OCI-LY1 (cell line): ENCODE measurements around the gene CFAP73.

Source experiments
- H2AFZ ChIP-seq: fragments of 200-600 bp; sonication (generic), shearing (Covaris generic); 2 replicates; pipeline ENCODE4 v1.6.0; 2014; ENCODE audit warnings: antibody characterized with exemption, mild to moderate bottlenecking, low read length
- H3F3A ChIP-seq: fragments of 200-600 bp; sonication (generic), shearing (Covaris generic); 2 replicates; pipeline ENCODE4 v1.6.0; 2014; ENCODE audit warnings: mild to moderate bottlenecking, antibody characterized with exemption, low read length, moderate library complexity; ENCODE audit not compliant: insufficient read depth
- H3K27ac ChIP-seq: fragments of 200-600 bp; sonication (generic); 2 replicates; pipeline ENCODE4 v1.5.1; 2014; ENCODE audit warnings: low read length, mixed run types, mild to moderate bottlenecking, low read depth; ENCODE audit not compliant: poor library complexity, severe bottlenecking
- H3K27me3 ChIP-seq: fragments of 200-600 bp; sonication (generic); 2 replicates; pipeline ENCODE4 v1.6.0; 2014; ENCODE audit warnings: antibody characterized with exemption, mild to moderate bottlenecking, low read length, moderate library complexity; ENCODE audit not compliant: insufficient read depth
- H3K36me3 ChIP-seq: fragments of 200-600 bp; sonication (generic); 2 replicates; pipeline ENCODE4 v1.6.1; 2014; ENCODE audit warnings: mild to moderate bottlenecking, antibody characterized with exemption, low read length, moderate library complexity, mixed read lengths; ENCODE audit not compliant: insufficient read depth
- H3K4me1 ChIP-seq: fragments of 200-600 bp; sonication (generic); 2 replicates; pipeline ENCODE4 v1.5.1; 2014; ENCODE audit warnings: mild to moderate bottlenecking, low read length, moderate library complexity; ENCODE audit not compliant: insufficient read depth, severe bottlenecking
- H3K4me2 ChIP-seq: fragments of 200-600 bp; sonication (generic), shearing (Covaris generic); 2 replicates; pipeline ENCODE4 v1.6.1; 2014; ENCODE audit warnings: low read length
- H3K4me3 ChIP-seq: fragments of 200-600 bp; sonication (generic); 2 replicates; pipeline ENCODE4 v1.5.1; 2014; ENCODE audit warnings: low read length, low read depth, mild to moderate bottlenecking, mixed read lengths; ENCODE audit not compliant: poor library complexity, severe bottlenecking
- H3K79me2 ChIP-seq: fragments of 200-600 bp; shearing (Covaris generic); 2 replicates; pipeline ENCODE4 v1.6.1; 2016; ENCODE audit warnings: mixed run types, low read length, mixed read lengths; ENCODE audit not compliant: insufficient read depth
- H3K9ac ChIP-seq: fragments of 200-600 bp; sonication (generic), shearing (Covaris generic); 2 replicates; pipeline ENCODE4 v1.6.1; 2014; ENCODE audit warnings: mild to moderate bottlenecking, low read length, mixed read lengths
- H3K9me2 ChIP-seq: fragments of 200-600 bp; sonication (generic), shearing (Covaris generic); 2 replicates; pipeline ENCODE4 v1.6.1; 2014; ENCODE audit warnings: low read depth, mild to moderate bottlenecking, low read length, mixed read lengths
- H3K9me3 ChIP-seq: fragments of 200-600 bp; shearing (Covaris generic); 2 replicates; pipeline ENCODE4 v1.6.1; 2014; ENCODE audit warnings: low read length, mixed read lengths
- H4K20me1 ChIP-seq: fragments of 200-600 bp; sonication (generic), shearing (Covaris generic); 2 replicates; pipeline ENCODE4 v1.6.0; 2016; ENCODE audit warnings: mild to moderate bottlenecking, low read length; ENCODE audit not compliant: insufficient read depth
- EZH2 ChIP-seq: fragments of 200-600 bp; sonication (generic), shearing (Covaris generic); IDR thresholded peaks from 2 replicates; pipeline ENCODE4 v1.8.0; 2017; ENCODE audit warnings: borderline replicate concordance, mixed run types, mild to moderate bottlenecking, antibody characterized with exemption, low read length, moderate library complexity, mixed read lengths
- TF ChIP-seq, protein P1 (sequence below): fragments of 200-600 bp; sonication (generic), shearing (Covaris generic); IDR thresholded peaks from 2 replicates; pipeline ENCODE4 v1.5.1; 2017; ENCODE audit warnings: mild to moderate bottlenecking, antibody characterized with exemption, low read length, moderate library complexity, mixed read lengths

The CFAP73 gene

DNA sequence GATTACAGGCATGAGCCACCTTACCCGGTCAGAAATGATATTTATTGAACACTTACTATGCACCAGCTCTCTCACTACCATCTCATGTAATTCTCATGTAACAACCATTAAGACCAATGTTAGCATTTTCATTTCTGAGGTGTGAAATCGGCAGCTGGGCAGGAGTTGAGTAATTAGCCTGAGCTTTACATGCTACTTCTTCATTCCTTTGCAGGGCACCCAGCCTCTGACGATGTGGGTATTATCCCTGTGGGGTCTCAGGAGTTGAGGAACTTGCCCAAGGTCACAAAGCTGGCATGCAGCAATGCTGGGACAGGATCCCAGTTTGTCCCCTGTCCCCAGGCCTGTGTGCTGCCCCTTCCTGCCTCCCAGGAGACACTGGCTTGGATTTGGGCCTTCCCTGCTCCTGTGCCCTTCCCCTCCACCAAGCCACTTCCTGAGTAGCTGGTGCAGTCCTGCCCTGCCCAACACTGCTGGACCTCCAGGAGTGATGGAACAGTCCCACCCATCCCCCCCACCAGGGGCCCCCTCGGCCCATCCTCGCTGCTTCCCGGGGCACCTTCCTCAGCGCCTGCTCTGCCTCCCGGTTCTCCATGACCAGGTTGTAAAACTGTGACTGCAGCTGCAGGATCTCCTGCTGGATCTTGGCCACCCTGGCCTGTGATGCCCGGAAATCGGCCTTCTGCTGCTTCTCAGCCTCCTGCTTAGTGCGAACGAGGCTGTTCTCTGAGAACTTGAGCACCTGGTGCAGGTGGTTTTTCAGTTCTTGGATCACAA is 50.7 kb downstream of the CFAP73 start:
- Histone ChIP-seq H3K27ac (peak overlapping the region; percentile 94), H3K4me2 (no peak overlapping the region), H3K79me2 (no peaks in the 10 kb centered on the region), H3K4me3 (no peak overlapping the region), H3K9me2 (no peaks in the 10 kb centered on the region), H3F3A (0 out of 2 replicates have a peak, but pooled peaks cover 10% of the 10 kb centered on the region), H3K9ac (no peak overlapping the region), H3K27me3 (no peaks in the 10 kb centered on the region), H3K9me3 (no peaks in the 10 kb centered on the region), H3K4me1 (peaks cover 69% of the 10 kb centered on the region), H3K36me3 (peaks cover 16% of the 10 kb centered on the region; the same call in 1 of the 2 replicates), H2AFZ (no peak overlapping the region), H4K20me1 (no peaks in the 10 kb centered on the region)
- no peak for TF ChIP-seq EZH2
- TF ChIP-seq, protein P1, sequence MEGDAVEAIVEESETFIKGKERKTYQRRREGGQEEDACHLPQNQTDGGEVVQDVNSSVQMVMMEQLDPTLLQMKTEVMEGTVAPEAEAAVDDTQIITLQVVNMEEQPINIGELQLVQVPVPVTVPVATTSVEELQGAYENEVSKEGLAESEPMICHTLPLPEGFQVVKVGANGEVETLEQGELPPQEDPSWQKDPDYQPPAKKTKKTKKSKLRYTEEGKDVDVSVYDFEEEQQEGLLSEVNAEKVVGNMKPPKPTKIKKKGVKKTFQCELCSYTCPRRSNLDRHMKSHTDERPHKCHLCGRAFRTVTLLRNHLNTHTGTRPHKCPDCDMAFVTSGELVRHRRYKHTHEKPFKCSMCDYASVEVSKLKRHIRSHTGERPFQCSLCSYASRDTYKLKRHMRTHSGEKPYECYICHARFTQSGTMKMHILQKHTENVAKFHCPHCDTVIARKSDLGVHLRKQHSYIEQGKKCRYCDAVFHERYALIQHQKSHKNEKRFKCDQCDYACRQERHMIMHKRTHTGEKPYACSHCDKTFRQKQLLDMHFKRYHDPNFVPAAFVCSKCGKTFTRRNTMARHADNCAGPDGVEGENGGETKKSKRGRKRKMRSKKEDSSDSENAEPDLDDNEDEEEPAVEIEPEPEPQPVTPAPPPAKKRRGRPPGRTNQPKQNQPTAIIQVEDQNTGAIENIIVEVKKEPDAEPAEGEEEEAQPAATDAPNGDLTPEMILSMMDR = no peak

DNA sequence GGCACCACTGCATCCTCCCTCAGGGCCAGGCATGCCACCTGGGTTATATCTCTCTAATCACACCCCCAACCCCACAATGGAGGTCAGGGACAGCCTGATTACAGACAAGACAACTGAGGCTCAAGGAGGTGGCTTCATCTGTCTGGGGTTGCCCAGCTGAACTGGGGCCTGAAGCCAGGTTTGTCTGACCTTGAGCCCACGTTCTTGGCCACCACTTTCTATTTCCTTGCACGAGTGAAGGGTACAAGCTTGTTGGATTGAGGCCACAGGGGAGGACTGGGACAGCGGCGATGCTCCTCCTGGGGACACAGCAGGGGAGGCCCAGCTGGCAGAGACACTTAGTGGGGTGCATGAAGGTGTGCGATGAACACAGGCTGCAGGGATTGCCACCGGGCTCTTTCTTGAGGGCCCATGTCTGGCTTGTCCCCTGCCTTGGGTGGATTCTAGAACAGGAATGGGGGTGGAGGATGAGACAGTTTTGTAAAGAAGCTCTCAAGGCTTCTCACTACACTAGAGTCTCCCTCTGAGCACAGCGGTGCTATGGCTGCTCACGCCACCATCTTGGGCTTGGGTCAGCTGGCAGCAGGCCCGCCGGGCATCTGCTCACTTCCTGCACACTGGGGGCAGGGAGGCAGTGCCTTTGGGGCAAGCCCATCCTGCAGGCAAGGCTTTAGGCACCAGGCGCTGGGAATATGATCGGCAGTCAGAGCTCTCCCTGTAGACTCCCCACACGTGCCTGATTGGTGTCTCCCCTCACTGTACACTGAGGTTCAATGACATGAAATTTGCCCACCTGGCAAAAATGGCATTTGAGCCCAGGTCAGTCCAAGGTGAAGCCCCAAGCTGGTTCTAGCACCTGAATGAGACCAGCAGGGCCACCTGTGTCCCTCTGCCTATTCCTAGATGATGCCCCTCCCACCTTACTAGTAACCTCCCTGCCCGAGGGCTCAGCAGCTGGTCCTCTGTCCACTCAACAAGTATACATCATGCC is 52.0 kb downstream of the CFAP73 start:
- H3K36me3 ChIP-seq = peaks cover 15% of the 10 kb centered on the region
- no peak overlapping the region; the same call in 1 of the 2 replicates for H3K9ac ChIP-seq

DNA sequence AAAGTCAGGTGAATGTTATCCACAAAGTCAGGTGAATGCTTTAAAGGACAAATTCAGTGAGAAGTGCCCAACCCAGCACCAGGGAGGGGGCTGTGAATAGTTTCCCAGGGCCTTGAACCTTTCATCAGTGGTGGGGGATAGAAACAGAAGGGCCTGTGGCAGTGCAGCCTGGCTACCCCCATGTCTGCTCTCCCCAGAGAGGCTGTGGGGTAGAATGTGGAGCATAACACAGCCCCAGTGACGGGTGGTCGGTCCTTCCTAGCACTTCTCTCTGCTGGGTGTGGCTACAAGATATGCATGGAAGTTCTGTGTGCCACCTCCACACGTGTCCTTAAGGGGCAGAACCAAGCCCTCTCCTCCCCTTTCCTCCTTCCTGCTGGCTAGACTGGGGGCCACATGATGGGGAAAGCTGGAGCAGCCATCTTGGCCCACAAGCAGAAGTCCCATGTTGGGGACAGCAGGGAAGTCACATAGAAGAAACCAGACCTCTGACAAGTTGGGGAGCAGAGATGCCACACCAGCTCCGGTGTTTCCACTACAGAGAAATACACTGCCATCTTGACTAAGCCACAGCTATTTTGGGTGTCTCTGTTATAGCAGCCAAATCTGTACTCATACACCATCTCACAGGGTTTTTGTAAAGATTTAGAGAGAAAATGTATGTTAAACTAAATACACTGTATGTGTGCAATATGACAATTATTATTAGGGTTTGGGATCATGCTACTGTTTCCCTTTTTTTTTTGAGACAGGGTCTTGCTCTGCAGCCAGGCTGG is 53.0 kb downstream of the CFAP73 start:
- Histone ChIP-seq H3K9me3 (no peaks in the 10 kb centered on the region), H2AFZ (no peak overlapping the region), H3K79me2 (no peaks in the 10 kb centered on the region), H3K27me3 (no peaks in the 10 kb centered on the region), H3K4me2 (no peak overlapping the region), H3K4me3 (no peak overlapping the region), H3K9ac (no peak overlapping the region; the same call in 1 of the 2 replicates), H3K9me2 (no peaks in the 10 kb centered on the region), H4K20me1 (no peaks in the 10 kb centered on the region), H3K4me1 (peaks cover 65% of the 10 kb centered on the region), H3K27ac (peak overlapping the region; percentile 94), H3K36me3 (peaks cover 19% of the 10 kb centered on the region), H3F3A (no peaks in the 10 kb centered on the region)
- TF ChIP-seq, protein P1 = no peak
- TF ChIP-seq EZH2 = no peak

More for the DNA sequence above, 52.0 kb downstream of the CFAP73 start:
- Histone ChIP-seq H3K4me3 (no peak overlapping the region), H3K79me2 (no peaks in the 10 kb centered on the region), H4K20me1 (no peaks in the 10 kb centered on the region), H2AFZ (no peak overlapping the region), H3K9me3 (no peaks in the 10 kb centered on the region), H3K4me1 (peaks cover 66% of the 10 kb centered on the region), H3K4me2 (no peak overlapping the region), H3K27me3 (no peaks in the 10 kb centered on the region), H3K27ac (peak overlapping the region; percentile 94), H3F3A (0 out of 2 replicates have a peak, but pooled peaks cover 6% of the 10 kb centered on the region), H3K9me2 (no peaks in the 10 kb centered on the region)
- TF ChIP-seq, protein P1 = no peak
